Stimulated activated naive CD4-positive, alpha-beta T cell treated with Interleukin-2 at 50 U/mL for 16 hours (primary cell): ENCODE measurements around the gene PPP1R1A.

Source experiments
- DNase-seq: peaks from one replicate; lab custom pipeline; 2025; lab: John Stamatoyannopoulos, UW

The PPP1R1A gene, protein sequence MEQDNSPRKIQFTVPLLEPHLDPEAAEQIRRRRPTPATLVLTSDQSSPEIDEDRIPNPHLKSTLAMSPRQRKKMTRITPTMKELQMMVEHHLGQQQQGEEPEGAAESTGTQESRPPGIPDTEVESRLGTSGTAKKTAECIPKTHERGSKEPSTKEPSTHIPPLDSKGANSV

DNA sequence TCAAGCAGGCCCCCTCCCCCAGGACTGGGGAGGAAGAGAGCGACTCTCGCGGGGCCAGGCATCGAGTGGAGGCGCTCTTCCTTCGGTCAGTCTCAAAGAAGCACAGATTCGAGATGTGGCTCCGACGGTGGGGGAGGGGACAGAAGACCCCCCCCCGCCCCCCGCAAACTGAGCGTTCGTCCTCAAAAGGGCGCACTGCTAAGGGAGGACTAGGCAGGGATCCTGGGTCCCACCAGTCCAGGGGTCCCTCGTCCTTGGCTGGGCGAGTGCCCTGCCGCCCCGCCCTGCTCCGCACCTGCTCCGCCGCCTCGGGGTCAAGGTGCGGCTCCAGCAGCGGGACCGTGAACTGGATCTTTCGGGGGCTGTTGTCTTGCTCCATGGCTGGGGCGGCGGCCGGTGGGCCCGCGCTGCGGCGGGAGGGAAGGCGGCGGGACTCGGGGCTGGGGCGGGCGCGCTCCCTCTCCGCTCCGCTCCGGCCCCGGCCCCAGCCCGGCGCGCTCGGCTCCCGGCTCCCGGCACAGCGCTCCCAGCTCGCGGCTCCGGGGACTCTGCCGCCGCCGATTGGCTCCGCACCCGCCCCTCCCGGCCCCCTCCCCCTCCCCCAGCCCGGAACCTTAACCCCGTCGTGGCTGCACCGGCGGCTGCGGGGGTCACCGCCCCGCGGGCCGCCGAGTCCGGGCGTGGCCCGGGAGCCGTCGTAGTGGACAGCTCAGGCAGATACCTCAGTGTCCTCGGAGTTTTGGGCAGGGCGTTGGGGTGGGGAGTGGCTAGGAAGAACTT lies at the start of gene PPP1R1A:
Gene PPP1R1A, minus strand, starts transcription at position 550 of the 780 bp plus-strand sequence. Its CDS starts 171 bp downstream, at position 379.
- DNase-seq = no peak

- no peak for DNase-seq
These were observed 46.3 kb upstream of the PPP1R1A start, which contains the start of gene LACRT for GRCh38 chr12:54634795-54635194. Gene LACRT, minus strand, starts transcription at chr12:54634895. Its CDS starts 54 bp downstream, at chr12:54634841.

DNA sequence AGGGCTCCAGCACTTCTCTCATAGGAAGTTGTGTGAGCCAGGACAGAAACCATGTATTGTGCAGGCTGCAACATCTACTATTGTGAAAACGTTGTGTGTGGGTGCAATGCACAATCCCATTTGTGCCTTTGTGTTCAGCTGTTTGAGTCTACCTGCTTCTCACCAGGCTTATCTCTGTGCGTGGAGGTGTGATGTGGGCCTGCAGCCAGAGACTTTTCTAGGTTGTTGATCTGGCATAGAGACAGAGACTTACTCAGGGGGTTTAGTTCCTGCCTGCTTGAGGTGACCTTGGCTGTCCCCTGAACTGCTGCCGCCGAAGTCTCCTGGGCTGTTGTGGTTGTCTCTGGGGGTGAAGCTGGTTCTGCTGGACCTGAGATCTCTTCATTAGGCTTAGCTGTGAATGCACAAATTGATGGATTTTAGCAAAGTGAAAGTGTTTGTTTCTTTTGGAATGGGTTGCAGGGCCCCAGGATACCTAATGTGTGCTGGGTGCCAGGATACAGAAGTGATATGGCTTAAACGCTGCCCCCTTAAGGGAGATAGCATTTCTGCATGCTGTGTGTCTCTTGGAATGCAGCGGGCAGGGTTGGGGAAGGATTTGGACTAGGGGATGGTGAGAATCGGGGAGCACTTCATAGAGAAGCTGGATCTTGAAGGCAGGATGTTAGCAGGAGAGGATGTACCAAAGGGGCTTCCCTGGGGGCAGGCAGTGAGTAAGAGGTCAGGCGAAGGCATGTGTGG lies 43.7 kb upstream of the PPP1R1A start:
- DNase-seq = no peak

GRCh38 chr12:54631551-54631950 lies 43.1 kb upstream of the PPP1R1A start:
- DNase-seq = no peak

DNA sequence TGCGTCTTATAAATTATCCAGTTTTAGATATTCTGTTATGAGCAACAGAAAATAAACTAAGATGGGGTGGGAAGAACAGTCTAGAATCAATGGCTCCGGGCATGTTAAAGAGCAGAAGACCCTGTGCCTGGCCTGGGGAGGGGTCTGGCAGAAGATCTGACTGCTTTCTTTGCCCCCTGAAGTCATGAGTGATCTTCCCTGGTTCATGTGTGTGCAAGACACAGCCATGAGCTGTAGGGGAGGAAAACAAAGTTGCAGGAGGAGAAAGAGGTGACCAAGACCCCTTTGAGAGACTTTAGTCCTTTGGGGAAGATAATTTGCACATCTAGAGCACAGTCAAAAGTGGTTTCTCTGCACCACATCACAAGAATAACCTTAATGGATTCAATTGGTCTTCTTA lies 41.5 kb upstream of the PPP1R1A start:
- DNase-seq = no peak

GRCh38 chr12:54628186-54628846 lies 39.9 kb upstream of the PPP1R1A start:
- no peak for DNase-seq

DNA sequence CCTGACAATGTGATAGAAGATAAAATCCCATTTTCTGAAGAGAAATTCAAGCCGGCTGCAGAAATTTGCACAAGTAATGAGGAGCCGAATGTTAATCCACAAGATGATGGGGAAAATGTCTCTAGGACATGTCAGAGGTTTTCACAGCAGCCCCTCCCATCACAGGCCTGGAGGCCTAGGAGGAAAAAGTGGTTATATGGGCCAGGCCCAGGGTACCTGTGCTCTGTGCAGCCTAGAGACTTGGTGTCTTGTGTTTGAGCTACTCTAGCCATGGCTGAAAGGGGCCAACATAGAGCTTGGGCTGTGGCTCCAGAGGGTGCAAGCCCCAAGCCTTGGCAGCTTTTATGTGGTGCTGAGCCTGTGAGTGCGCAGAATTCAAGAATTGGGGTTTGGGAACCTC lies 38.8 kb upstream of the PPP1R1A start:
- no peak for DNase-seq

GRCh38 chr12:54625598-54625997 lies 37.1 kb upstream of the PPP1R1A start:
- DNase-seq = no peak

DNA sequence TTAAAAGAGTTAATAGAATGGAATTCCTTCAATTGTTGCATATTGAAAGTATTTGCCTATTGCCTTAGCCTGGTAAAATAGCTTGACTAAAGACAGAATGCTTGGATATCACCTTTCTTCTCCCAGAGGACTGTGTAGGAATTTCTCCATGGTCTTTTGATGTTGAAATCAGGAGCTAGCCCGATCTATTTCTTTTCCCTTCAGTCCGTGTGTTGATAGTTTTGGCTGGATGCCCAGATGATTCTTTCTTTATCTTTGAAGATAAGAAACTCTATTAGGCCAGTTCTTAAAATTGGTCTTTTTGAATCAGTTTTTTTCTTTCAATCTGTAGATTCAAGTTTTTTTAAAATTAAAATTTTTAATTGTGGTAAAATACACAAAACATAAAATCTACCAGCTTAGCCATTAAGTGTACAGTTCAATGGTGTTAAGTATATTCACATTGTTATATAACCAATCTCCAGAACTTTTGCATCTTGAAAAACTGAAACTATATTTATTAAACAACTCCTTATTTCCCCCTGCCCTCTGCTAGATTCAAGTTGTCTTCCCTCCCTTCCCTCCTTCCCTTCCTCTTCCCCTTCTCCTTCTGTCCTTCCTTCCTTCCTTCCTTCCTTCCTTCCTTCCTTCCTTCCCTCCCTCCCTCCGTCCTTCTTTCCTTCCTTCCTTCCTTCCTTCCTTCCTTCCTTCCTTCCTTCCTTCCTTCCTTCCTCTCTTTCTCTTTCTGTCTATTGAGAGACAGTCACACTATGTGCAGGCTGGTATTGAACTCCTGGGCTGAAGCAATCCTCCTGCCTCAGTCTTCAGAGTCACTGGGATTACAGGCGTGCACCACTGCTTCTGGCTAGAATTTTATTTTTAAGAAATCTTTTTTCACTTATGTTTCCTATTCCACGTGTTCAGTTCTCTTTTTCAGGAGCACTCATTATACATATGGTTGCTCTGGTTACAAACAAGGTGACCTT lies 36.1 kb upstream of the PPP1R1A start:
- no peak for DNase-seq

GRCh38 chr12:54622463-54623183 lies 34.2 kb upstream of the PPP1R1A start:
- DNase-seq = no peak

GRCh38 chr12:54616933-54617680 lies 28.6 kb upstream of the PPP1R1A start:
- DNase-seq = no peak

DNA sequence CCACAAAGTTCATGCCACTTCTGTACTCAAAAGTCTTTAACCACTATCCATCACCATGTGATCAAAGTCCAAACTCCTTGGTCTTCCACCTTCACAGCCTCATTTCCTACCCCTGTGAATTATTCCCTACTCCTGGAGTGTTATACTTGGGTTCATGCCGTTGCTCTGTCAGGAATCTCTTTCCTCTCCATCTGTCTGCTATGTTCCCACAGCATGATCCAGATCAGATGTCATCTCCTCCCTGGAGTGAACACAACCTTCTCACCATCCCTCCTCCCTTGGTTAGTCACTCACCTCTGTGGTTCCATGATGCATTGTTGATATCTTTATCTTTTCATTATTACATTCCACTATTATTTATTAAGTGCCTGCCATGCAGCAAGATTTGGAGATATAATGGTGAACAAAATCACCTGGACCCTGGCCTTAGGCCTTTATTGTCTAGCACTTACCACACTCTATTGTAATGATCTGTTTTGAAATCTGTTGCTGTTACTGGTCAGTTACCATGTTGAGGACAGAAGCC lies 23.8 kb upstream of the PPP1R1A start:
- DNase-seq = no peak

DNA sequence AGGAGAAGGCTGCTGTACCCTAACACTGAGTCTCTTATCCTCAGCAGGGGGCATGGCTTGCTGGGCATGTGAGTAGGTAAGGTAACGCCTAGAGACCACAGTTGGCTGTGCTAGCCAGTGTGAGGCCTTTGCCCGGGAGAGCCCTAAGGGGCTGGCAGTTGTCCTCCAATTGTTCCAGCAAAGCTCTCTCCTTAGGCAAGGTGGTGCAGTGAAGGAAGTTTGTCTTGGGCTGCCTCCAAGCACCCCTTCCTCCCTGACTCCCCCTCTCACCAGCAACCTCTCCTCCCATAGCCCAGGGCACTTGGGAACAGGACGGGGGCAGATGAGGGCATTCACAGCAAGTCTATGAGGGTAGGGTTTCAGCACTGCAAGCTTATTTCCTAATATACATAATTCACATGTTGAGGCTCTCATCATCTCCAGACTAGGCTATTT lies 23.3 kb upstream of the PPP1R1A start:
- no peak for DNase-seq

GRCh38 chr12:54608769-54609168 lies 20.3 kb upstream of the PPP1R1A start:
- no peak for DNase-seq

- DNase-seq = no peak
These were observed 19.7 kb upstream of the PPP1R1A start for GRCh38 chr12:54608156-54608555.

GRCh38 chr12:54606556-54606955 lies 18.1 kb upstream of the PPP1R1A start:
- no peak for DNase-seq

DNA sequence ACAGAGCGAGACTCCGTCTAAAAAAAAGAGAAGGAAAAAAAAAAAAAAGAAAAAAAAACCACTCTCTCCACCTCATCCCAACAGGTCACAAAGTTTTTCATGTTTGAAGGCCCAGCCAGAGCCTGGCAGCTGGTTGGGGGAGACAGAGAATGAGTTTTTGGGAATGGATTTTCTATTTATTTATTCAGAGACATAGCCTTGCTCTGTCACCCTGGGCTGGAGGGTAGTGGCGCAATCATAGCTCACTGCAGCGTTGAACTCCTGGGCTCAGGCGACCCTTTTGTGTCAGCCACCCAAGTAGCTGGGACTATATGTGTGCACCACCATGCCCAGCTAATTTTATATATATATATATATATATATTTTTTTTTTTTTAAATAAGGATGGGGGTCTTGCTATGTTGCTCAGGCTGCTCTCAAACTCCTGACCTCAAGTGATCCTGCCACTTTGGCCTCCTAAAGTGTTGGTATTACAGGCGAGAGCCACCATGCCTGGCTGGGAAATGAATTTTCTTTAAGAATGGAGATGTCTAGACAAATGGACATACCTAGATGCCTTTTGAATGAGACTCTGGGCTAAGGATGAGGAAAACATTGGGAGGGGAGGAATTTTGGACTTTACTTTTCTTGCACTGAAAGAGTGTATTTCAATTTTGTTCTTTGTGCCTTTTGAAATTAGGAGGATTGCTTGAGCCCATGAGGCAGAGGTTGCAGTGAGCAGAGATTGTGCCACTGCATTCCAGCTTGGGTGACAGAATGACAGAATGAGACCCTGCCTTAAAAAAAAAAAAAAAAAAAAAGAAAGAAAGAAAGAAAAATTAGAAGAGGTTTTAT lies 16.9 kb upstream of the PPP1R1A start:
- DNase-seq = no peak

DNA sequence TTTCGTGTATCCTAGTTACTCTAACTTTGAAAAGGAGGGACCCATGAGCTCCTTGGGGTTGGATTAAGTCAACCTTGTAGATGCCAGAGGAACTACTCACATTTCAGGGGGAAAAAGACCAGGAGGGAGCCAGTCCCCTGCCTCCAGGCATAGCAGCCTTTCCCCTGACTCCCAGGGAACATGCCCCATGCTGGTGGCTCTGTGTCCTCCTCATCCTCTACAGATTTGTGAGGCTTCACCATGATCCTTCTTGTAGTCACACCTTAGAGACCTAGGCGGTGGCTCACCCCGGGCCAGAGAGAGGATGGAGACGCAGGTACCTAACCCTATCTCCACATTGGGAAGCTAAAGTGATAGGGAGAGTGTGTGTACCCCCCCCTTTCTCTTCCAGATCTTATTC lies 16.0 kb upstream of the PPP1R1A start:
- DNase-seq = no peak

DNA sequence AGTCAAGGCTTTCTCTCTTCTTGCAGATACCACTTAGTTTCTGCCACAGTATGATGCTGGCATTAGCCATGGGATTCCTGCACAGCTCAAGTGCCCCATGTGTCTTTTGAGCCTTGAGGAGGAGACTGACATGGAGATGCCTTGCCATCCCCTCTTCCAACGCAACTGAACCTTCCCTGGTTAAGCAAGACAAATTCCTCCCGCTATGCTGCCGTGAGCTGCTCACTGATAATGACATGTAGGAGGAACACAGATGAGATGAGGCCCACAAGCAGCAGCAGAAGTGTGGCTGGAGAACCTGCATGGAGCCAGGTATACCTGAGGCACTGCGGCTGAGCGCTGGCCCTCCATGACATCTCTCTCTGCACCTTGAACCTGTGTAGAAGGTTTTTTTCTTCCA lies 15.4 kb upstream of the PPP1R1A start:
- no peak for DNase-seq
